Small intestine (tissue), 7 donors: ENCODE measurements around the gene TRAK2. TPM values are rescaled to one million over a fixed set of nuclear protein-coding genes. Genes with fewer than 3 reads are reported as not detected.

ENCODE experiments used
- DNase-seq, 2 donors: peaks; one replicate each; pipeline versions ENCODE4 v3.0.0 to v3.0.0-alpha.2; 2013
- FAIRE-seq: peaks from 2 replicates; lab custom pipeline; 2012; peaks lifted over from hg19 to GRCh38; lab: Jason Lieb, UNC
- H3K27ac ChIP-seq, 3 donors: one replicate each; pipeline ENCODE4 v1.5.1; 2013; ENCODE audit warnings: low read length in 2 of 3, mild to moderate bottlenecking in 2 of 3, control low read depth in 1 of 3, inconsistent platforms in 1 of 3, low read depth in 1 of 3, moderate library complexity in 1 of 3
- H3K27me3 ChIP-seq, 3 donors: one replicate each; pipeline ENCODE4 v1.6.1; 2013; ENCODE audit warnings: low read length in 3 of 3, inconsistent platforms in 1 of 3; ENCODE audit not compliant: control insufficient read depth in 3 of 3, insufficient read depth in 3 of 3
- H3K36me3 ChIP-seq, 3 donors: one replicate each; pipeline ENCODE4 v1.6.1; 2013; ENCODE audit warnings: low read length in 3 of 3, inconsistent platforms in 1 of 3, low read depth in 1 of 3, mild to moderate bottlenecking in 1 of 3, moderate library complexity in 1 of 3; ENCODE audit not compliant: control insufficient read depth in 3 of 3, insufficient read depth in 2 of 3
- H3K4me1 ChIP-seq, 3 donors: one replicate each; pipeline ENCODE4 v1.6.1; 2013; ENCODE audit warnings: low read length in 2 of 3, inconsistent platforms in 1 of 3, low read depth in 1 of 3, mild to moderate bottlenecking in 1 of 3, moderate library complexity in 1 of 3; ENCODE audit not compliant: control insufficient read depth in 3 of 3, insufficient read depth in 2 of 3
- H3K4me3 ChIP-seq, 3 donors: one replicate each; pipeline ENCODE4 v1.5.1; 2013; ENCODE audit warnings: low read length in 3 of 3, control low read depth in 1 of 3, inconsistent platforms in 1 of 3, low read depth in 1 of 3, mild to moderate bottlenecking in 1 of 3, moderate library complexity in 1 of 3
- H3K9me3 ChIP-seq, 2 donors: one replicate each; pipeline ENCODE4 v1.6.1; 2013; ENCODE audit warnings: low read depth in 1 of 2, low read length in 1 of 2; ENCODE audit not compliant: control insufficient read depth in 2 of 2, insufficient read depth in 1 of 2
- WGBS, 3 donors: extraction: QIAGEN DNeasy Blood & Tissue Kit; methylation state at CpG; one replicate each; pipeline ENCODE4 v1.1.7; 2013; 5-methylcytosine and 5-hydroxymethylcytosine counted together
- polyA plus RNA-seq, 4 donors: library from polyadenylated mRNA; stranded (reverse) in 3 of 4; unstranded in 1 of 4; fragments of 200-250 nt in 3 of 4; fragments of 120-200 nt in 1 of 4; gene quantifications; one replicate each; pipeline versions ENCODE4 v1.2.1 to v1.2.3, GENCODE V29; 2013
- donor health status: healthy with polysubstance abuse.
- donor health status: control.
- donor health status: control.
- donor health status: Bipolar disorder and iron deficiency.
- donor health status: healthy.

The TRAK2 gene
- polyA plus RNA-seq, 4 donors, result 13.4 to 36.1 (median 21.5) TPM

DNA sequence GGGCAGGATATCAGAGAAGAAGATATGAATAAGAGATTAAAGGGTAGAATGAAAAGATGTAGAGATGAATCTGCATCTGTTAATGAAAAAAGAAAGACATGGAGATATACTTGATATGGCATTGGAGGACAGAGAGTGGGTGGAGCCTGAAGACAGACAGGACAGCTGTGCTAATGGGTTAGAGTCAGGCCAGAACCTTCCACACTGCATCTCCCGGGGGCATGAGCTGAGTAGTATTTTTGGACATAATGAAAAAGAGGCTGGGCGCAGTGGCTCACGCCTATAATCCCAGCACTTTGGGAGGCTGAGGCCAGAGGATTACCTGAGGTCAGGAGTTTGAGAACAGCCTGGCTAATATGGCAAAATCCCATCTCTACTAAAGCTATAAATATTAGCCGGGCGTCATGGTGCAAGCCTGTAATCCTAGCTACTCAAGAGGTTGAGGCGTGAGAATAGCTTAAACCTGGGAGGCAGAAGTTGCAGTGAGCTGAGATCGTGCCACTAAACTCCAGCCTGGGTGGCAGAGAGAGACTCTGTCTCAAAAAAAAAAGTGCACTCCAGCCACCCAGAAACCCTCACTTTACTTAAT is 105.5 kb downstream of the TRAK2 start:
- no peak overlapping the region for H3K4me3 ChIP-seq
- no peaks in the 10 kb centered on the region for H3K4me1 ChIP-seq
- peaks cover 0 to 2% (median 2%) of the 10 kb centered on the region in 3 donors for H3K36me3 ChIP-seq
- DNase-seq, result no peak
- H3K27ac ChIP-seq, result no peak overlapping the region
- no peak for FAIRE-seq
- WGBS, 3 donors, result 90 to 98% (median 93%) methylated on average over 7 of the region's 7 CpGs
- H3K9me3 ChIP-seq, result no peaks in the 10 kb centered on the region
- no peaks in the 10 kb centered on the region for H3K27me3 ChIP-seq

DNA sequence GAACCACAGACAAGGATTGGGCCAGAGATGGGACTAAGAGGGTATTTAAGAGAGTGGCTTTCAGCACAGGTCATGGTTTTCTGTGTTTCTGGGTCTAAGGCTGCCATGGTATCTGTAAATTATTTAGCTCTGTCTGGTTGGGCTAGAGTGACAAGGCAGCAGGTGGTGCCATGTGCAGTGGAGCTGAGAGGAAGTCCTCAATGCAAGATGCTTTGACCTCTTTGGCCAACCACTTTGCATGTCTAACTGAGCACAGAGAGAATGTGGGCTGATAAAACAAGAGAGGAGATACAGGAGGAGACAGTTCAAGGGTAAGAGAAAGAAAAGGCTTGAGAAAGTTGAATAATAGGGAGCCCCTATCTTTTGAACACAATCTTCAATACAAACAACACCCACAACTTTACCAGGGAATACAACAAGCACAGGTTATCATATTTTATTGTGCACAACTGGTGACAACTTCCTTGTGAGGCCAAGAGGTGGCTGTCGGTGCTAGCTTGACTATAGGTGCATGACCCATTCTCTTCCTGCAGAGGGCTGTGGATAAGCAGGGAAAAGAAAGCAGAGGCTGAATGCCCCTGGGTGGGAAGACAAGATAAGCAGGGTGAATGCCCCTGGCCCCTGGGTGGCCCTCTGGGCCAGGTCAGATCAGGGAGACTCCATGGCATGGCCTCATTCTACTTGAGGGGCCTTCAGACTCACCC is 106.4 kb downstream of the TRAK2 start:
- Histone ChIP-seq H3K4me3 (no peak overlapping the region), H3K4me1 (no peaks in the 10 kb centered on the region), H3K36me3 (peaks cover 0 to 2% (median 2%) of the 10 kb centered on the region in 3 donors), H3K9me3 (peaks cover 0 to 1% of the 10 kb centered on the region in 2 donors), H3K27me3 (no peaks in the 10 kb centered on the region), H3K27ac (no peak overlapping the region)
- peak; percentile 19 to 38 for DNase-seq
- no peak for FAIRE-seq
- WGBS, 3 donors, result 19 to 52% (median 31%) methylated on average over 1 of the region's 1 CpG

DNA sequence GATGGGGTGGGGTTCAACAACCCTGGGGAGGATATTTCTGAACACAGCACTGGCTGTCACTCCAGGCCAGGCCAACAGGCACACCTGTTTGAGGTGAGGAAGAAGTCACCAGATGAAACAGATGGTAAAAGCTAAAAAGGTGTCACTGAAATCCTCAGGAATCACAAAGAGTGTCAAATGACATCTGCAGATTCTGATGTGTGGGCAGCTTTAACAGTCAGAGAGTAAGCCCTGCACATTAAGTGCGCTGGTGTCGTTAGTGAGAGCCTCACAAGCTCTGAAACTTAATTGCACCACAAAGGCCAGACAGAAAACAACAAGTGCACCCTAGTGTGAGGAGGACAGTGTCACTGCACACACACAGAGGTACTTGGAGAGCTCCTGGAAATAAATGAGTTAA is 107.7 kb downstream of the TRAK2 start:
- no peak overlapping the region for H3K27ac ChIP-seq
- FAIRE-seq, result no peak
- peaks cover 0 to 4% of the 10 kb centered on the region in 2 donors for H3K9me3 ChIP-seq
- WGBS, 3 donors, result 94 to 96% (median 94%) methylated on average over 2 of the region's 2 CpGs
- peaks cover 0 to 2% (median 0%) of the 10 kb centered on the region in 3 donors for H3K36me3 ChIP-seq
- H3K4me1 ChIP-seq, result no peaks in the 10 kb centered on the region
- no peak overlapping the region for H3K4me3 ChIP-seq
- DNase-seq, result no peak
- H3K27me3 ChIP-seq, result no peaks in the 10 kb centered on the region

DNA sequence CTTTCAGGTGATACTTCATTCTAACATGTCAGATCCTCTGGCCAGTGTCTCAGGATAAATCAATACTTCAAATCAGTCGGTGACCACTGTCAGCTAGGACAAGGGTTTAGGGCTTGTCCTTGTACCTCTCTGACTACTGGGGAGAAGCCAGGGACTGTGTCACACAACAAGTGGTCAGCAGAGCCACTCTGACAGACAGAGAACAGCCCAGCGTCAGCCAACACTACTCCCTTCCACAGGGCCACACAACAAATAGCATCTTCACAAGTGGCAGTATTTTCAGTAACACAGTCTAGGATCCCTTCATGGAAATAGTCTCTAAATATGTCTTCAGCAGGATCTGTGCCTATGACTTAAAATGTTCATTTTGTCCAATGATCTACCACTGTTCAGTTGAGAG is 108.3 kb downstream of the TRAK2 start:
- no peaks in the 10 kb centered on the region for H3K4me1 ChIP-seq
- no peaks in the 10 kb centered on the region for H3K27me3 ChIP-seq
- FAIRE-seq (no peak), DNase-seq (no peak)
- H3K27ac ChIP-seq, result no peak overlapping the region
- H3K36me3 ChIP-seq, result peaks cover 0 to 2% (median 0%) of the 10 kb centered on the region in 3 donors
- no peak overlapping the region for H3K4me3 ChIP-seq
- 82 to 98% (median 82%) methylated on average over 2 of the region's 2 CpGs for WGBS, 3 donors
- H3K9me3 ChIP-seq, result peaks cover 0 to 4% of the 10 kb centered on the region in 2 donors

DNA sequence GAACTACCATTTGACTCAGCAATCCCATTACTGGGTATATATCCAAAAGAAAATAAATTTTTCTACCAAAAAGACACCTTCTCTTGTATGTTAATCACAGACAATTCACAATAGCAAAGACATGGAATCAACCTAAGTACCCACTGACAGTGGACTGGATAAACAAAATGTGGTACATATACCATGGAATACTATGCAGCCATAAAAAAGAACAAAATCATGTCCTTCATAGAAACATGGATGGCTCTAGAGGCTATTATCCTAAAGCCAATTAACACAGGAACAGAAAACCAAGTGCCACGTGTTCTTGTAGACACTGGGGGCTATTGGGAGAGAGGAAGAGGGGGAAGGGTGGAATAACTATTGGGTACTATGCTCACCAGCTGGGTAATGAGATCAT is 121.8 kb downstream of the TRAK2 start:
- H3K27me3 ChIP-seq, result no peaks in the 10 kb centered on the region
- FAIRE-seq (no peak), DNase-seq (no peak)
- H3K36me3 ChIP-seq, result peaks cover 0 to 1% (median 0%) of the 10 kb centered on the region in 3 donors
- no peak overlapping the region for H3K4me3 ChIP-seq
- no peaks in the 10 kb centered on the region for H3K4me1 ChIP-seq
- no peak overlapping the region for H3K27ac ChIP-seq
- H3K9me3 ChIP-seq, result peaks cover 0 to 7% of the 10 kb centered on the region in 2 donors
- WGBS, 3 donors, result 47 to 67% (median 63%) methylated on average over 1 of the region's 1 CpG

DNA sequence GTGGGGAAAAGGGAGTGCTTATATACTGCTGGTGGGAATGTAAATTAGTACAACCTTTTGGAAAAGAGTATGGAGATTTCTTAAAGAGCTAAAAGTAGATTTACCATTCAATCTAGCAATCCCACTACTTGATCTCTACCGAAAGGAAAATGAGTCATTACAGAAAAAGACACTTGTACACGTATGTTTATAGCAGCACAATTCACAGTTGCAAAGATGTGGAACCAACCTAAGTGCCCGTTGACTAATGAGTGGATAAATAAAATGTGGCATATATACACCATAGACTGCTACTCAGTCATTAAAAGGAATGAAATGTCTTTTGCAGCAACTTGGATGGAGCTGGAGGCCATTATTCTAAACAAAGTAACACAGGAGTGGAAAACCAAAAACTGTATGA is 123.6 kb downstream of the TRAK2 start:
- DNase-seq (no peak), FAIRE-seq (no peak)
- Histone ChIP-seq H3K9me3 (peaks cover 0 to 10% of the 10 kb centered on the region in 2 donors), H3K36me3 (peaks cover 0 to 1% (median 0%) of the 10 kb centered on the region in 3 donors), H3K4me1 (no peaks in the 10 kb centered on the region), H3K4me3 (no peak overlapping the region), H3K27me3 (no peaks in the 10 kb centered on the region), H3K27ac (no peak overlapping the region)
- WGBS, 3 donors, result 68 to 79% (median 72%) methylated on average over 3 of the region's 3 CpGs

Other genes starting within 250 kb of the TRAK2 start
- gene CASP8, start 190.9 kb downstream of the TRAK2 start, polyA plus RNA-seq, result 10 to 100 TPM; 14.1 to 43.7 (median 20.3) TPM
- 1 to 10 TPM in 1 of 4 donors, under 1 TPM in 2, not detected in 1; 0.60 to 2.9 (median 0.71) TPM for gene FLACC1, start 94.1 kb downstream of the TRAK2 start, polyA plus RNA-seq
- 100 to 1,000 TPM in 2 of 4 donors, 10 to 100 TPM in 2; 30.3 to 160 (median 97.6) TPM for gene STRADB, start 282 bp upstream of the TRAK2 start, polyA plus RNA-seq
- gene TMEM237, start 192.0 kb upstream of the TRAK2 start, polyA plus RNA-seq, result 10 to 100 TPM in 1 of 4 donors, 1 to 10 TPM in 2, under 1 TPM in 1; under 0.01 to 12.4 (median 4.5) TPM
- gene MPP4, start 247.2 kb upstream of the TRAK2 start, polyA plus RNA-seq, result under 1 TPM in 2 of 4 donors, not detected in 2; 0.04 to 0.09 TPM